Ectodermal cell (in vitro differentiated cells): ENCODE data around the gene NPR3.

ENCODE experiments used
- H3K27ac ChIP-seq: 2 replicates; pipeline ENCODE4 v1.7.0; 2013; ENCODE audit warnings: mild to moderate bottlenecking, low read depth, low read length; ENCODE audit not compliant: insufficient read depth, poor library complexity, severe bottlenecking
- H3K27me3 ChIP-seq: 2 replicates; pipeline ENCODE4 v1.7.0; 2013; ENCODE audit warnings: mild to moderate bottlenecking, low read length; ENCODE audit not compliant: insufficient read depth, control insufficient read depth, poor library complexity, severe bottlenecking
- H3K36me3 ChIP-seq: one replicate; pipeline ENCODE4 v1.7.0; 2013; ENCODE audit warnings: low read length; ENCODE audit not compliant: control insufficient read depth, insufficient read depth
- H3K4me1 ChIP-seq: one replicate; pipeline ENCODE4 v1.7.0; 2013; ENCODE audit warnings: low read length; ENCODE audit not compliant: control insufficient read depth, insufficient read depth
- H3K4me3 ChIP-seq: 2 replicates; pipeline ENCODE4 v1.7.0; 2013; ENCODE audit warnings: low read depth, low read length, control low read depth; ENCODE audit not compliant: insufficient read depth
- H3K9me3 ChIP-seq: 2 replicates; pipeline ENCODE4 v1.7.0; 2013; ENCODE audit warnings: mild to moderate bottlenecking, low read length, moderate library complexity; ENCODE audit not compliant: control insufficient read depth
- WGBS, 2 experiments: methylation state at CpG; one replicate each; pipeline ENCODE4 v1.1.7; 2013; ENCODE audit warnings: missing lambda C conversion rate in 2 of 2; 5-methylcytosine and 5-hydroxymethylcytosine counted together

NPR3 gene

DNA sequence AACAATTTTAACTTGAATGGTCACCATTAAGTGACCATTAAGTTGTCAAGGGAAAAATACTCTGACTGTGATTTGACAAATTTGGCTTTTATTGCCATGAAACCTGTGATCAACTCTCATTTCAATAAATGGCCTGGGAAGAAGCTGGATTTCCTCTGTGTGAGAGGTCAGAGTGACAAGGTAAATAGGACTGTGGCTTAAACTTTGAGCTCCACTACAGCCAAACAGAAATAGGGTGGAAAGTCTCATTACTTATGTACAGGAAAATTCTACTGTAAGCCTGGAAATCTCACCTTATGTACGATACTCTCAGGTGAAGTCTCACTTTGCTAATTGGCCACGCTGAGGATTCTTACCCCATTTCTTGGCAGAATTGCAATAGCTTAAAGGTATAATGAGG, 67.3 kb downstream of the NPR3 start:
- H3K4me3 ChIP-seq = no peak overlapping the region
- H3K4me1 ChIP-seq = no peaks in the 10 kb centered on the region
- no peak overlapping the region for H3K27ac ChIP-seq
- H3K9me3 ChIP-seq = no peaks in the 10 kb centered on the region
- H3K36me3 ChIP-seq = no peaks in the 10 kb centered on the region
- no peaks in the 10 kb centered on the region for H3K27me3 ChIP-seq
- WGBS, 2 experiments = 94 to 100% methylated on average over 2 of the region's 2 CpGs

DNA sequence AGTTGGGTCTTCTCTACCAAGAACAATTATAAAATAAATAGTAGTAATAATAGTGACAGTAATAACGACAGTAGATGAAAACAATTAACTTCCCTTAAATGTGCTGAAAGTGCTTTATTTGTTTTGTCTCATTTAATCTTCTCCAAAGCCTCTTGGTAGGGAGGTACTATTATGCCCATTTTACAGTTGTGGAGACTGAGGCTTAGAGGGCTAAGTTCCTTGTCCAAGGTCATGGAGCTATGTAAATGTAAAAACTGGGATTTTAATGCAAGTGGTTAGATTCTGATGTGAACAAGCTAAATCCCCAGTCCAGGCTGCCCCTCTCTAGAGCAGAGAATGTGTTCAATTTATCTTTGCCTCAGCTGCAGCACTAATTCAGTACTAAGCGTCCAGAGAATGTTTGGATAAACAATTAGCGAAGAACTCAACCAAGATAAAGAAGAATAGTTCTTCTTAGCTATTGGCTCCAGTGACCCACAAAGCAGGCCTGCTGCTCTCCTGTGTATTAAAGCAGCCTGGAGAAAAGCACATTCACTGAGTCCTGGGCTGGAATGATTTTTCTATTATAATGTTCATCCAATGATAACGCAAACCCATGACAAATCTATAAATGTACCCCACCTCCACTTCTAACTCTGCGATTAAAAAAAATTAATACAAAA, 68.8 kb downstream of the NPR3 start:
- Histone ChIP-seq H3K27ac (no peak overlapping the region), H3K4me1 (no peaks in the 10 kb centered on the region), H3K36me3 (no peaks in the 10 kb centered on the region), H3K27me3 (no peaks in the 10 kb centered on the region), H3K9me3 (no peaks in the 10 kb centered on the region), H3K4me3 (no peak overlapping the region)
- whole genome bisulfite sequencing, 2 experiments = 95 to 97% methylated on average over 4 to 5 of the region's 5 CpGs

DNA sequence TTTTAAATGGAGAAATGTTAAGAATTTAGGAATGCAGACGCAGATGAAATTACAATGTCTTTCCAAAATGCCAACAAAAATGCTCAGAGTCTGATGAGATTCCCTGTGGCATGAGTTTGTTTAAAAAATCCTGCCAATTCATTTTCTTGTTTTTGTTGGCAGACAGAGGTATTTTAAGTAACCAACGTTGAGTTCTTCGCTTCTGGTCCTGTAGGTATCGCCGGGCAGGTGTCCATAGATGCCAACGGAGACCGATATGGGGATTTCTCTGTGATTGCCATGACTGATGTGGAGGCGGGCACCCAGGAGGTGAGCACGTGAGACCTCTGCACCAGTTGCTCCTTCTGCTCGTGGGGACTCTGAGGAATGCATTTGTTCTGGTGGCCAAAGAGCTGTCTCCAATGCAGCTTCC, 69.4 kb downstream of the NPR3 start:
- H3K4me3 ChIP-seq = no peak overlapping the region
- no peaks in the 10 kb centered on the region for H3K36me3 ChIP-seq
- WGBS, 2 experiments = 89 to 94% methylated on average over 10 of the region's 10 CpGs
- H3K27me3 ChIP-seq = no peaks in the 10 kb centered on the region
- H3K27ac ChIP-seq = no peak overlapping the region
- H3K9me3 ChIP-seq = no peaks in the 10 kb centered on the region
- H3K4me1 ChIP-seq = no peaks in the 10 kb centered on the region

DNA sequence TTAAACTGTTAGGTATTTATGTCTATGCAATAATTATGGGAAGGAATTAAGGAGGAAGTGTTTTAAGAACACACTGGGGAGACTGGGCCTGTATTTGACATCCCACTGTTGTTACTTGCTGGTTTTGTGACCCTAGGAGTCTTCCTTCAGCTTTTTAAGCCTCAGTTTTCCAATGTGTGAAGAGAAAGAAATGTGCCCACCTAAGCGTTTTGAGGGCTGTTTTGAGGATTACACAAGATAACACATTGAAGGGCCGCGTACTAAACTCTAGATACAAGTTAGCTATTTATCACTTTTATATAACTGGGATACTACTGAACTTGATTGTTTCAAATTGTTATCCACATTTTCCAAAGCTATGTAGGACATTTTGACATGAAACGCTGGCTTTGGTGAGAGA, 72.5 kb downstream of the NPR3 start:
- Histone ChIP-seq H3K4me3 (no peak overlapping the region), H3K36me3 (no peaks in the 10 kb centered on the region), H3K9me3 (no peaks in the 10 kb centered on the region), H3K27ac (no peak overlapping the region), H3K27me3 (no peaks in the 10 kb centered on the region), H3K4me1 (no peaks in the 10 kb centered on the region)
- WGBS, 2 experiments = 94 to 97% methylated on average over 2 to 4 of the region's 4 CpGs

DNA sequence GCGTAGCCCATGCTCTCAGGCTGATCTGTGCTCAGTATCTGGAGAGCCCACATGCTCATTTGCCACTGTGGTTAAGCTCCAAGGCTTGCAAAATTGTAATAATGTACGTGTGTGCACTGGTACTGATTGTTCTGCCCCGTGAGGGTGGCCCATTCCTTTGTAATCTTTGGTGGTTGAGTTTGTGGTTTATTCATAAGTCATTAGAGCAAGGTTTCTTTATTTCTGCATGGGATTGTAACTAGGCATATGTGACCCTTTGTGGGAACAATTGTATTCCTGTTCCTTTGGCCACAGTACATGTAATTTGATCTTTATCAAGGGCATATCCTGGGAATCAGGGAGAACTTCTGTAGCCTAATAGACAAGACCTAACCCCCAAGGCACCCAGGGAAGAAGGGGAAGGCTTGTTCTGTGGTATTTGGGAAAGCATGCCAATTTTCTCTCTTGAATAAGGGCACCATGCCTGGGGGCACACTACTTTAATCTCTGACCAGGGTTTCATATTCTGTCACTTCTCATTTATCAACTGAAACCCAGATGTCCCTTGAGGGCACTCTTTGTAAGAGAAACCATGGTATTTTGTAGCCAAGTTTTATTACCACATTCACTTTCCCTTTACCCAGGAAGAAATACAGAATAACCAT, 74.6 kb downstream of the NPR3 start:
- no peaks in the 10 kb centered on the region for H3K9me3 ChIP-seq
- peak overlapping the region; percentile 11 for H3K27ac ChIP-seq
- no peaks in the 10 kb centered on the region for H3K4me1 ChIP-seq
- no peaks in the 10 kb centered on the region for H3K27me3 ChIP-seq
- H3K4me3 ChIP-seq = no peak overlapping the region
- 84 to 90% methylated on average over 3 of the region's 3 CpGs for WGBS, 2 experiments
- no peaks in the 10 kb centered on the region for H3K36me3 ChIP-seq

DNA sequence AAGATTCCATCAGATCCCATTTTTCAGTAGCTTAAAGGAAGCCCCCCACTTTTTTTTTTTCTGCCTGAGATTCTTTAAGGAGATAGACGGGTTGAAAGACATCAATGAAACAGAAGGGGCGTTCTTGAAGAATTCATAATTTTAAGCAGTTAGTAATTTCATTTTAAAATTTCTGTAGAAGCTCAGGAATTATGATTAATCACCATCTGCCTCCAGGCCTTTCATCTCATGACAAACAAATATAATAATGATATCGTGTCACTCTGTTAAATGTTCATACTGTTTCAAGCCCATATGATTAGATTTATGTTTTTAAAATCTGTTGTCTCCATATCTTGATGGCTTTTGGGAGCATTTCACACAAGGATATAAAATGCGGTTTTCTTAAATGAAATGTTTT, 75.2 kb downstream of the NPR3 start:
- Histone ChIP-seq H3K4me1 (no peaks in the 10 kb centered on the region), H3K27ac (no peak overlapping the region), H3K4me3 (no peak overlapping the region), H3K9me3 (no peaks in the 10 kb centered on the region), H3K27me3 (no peaks in the 10 kb centered on the region), H3K36me3 (no peaks in the 10 kb centered on the region)
- WGBS, 2 experiments = 100% methylated on average over 2 of the region's 4 CpGs; no CpG with 5 or more reads in 1 of the 2 experiments

DNA sequence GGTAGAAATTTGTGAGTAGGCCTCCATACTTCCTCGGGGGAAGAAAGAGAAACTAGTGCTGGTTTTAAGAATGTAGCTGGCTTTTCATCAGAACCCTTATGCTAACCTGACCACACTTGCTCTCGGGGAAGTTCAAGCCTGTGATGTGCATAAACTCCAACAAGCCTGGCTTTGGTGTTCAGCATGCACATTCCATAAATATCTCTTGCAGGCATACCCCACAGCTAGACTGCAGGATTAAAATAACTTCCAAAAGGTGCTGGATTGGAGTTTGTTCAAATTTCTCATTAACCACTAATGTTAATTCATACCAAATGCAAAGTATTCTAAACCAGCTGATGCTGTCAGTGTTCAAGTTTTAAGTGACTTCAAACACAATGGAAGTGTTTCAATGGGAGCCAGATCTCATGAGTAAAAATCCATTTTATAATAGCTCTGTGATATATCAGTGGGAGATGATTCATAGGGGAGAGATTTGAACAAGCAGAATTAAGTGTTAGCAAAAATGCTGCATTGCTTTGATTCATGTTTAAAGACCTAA, 79.4 kb downstream of the NPR3 start:
- Histone ChIP-seq H3K9me3 (no peaks in the 10 kb centered on the region), H3K4me3 (no peak overlapping the region), H3K4me1 (no peaks in the 10 kb centered on the region), H3K27ac (no peak overlapping the region), H3K27me3 (no peaks in the 10 kb centered on the region), H3K36me3 (no peaks in the 10 kb centered on the region)
- 87 to 94% methylated on average over 2 of the region's 2 CpGs for WGBS, 2 experiments

DNA sequence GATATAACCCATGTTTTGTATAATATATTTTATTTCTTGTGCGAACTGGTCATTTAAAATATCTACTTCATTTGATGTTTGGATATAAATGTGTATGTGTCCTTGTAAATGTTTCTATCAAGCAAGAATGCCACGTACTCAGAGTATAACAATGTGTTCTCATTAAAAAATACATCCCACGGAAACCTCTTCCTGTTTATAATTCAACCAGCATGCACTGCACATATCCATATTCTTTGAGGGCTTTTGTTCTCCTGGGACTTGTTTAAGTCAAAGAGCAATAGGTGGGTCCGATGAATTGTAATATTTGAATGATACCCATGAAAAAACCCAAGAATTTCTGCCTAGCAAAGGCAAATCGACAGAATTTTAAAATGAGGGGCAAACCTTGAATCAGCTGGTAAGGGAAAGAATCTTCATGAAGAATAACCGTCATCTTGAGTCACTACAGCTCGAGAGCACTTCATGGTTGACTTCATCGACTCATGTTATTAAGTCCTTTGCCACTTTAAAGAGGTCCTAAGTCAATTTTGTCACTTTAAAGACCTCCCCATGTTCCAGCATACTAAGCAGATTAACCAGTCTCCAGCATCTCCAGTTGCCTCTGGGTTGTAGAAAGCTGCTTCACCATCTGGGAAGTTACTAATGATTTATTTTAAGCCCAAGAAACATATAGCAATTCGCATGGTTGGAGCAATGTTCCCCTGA, 80.6 kb downstream of the NPR3 start:
- no peaks in the 10 kb centered on the region for H3K27me3 ChIP-seq
- 93% methylated on average over 7 to 9 of the region's 9 CpGs for WGBS, 2 experiments
- no peaks in the 10 kb centered on the region for H3K9me3 ChIP-seq
- H3K4me3 ChIP-seq = no peak overlapping the region
- H3K4me1 ChIP-seq = no peaks in the 10 kb centered on the region
- H3K27ac ChIP-seq = no peak overlapping the region
- H3K36me3 ChIP-seq = no peaks in the 10 kb centered on the region

DNA sequence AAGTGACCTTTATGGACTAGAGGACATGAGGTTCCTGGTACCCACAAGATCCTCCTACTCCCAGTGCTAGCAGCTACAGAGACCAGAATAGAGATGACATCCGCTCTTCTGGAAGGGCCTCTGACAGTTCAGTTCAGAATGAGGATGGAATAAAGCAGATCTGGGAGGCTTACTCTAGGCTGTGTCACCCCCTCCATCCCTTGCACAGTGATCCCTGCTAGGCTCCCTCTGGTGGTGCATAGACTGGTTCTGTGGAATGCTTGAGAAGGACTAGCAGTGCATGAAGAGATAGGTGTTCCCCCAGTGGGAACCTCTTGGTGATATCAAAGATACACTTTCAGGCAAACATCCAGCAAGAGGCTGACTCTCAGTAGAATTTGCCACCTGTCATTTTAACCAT, 83.0 kb downstream of the NPR3 start:
- Histone ChIP-seq H3K4me1 (no peaks in the 10 kb centered on the region), H3K27ac (no peak overlapping the region), H3K27me3 (no peaks in the 10 kb centered on the region), H3K36me3 (no peaks in the 10 kb centered on the region), H3K4me3 (no peak overlapping the region), H3K9me3 (no peaks in the 10 kb centered on the region)
- 96 to 100% methylated on average over 1 of the region's 1 CpG for WGBS, 2 experiments

DNA sequence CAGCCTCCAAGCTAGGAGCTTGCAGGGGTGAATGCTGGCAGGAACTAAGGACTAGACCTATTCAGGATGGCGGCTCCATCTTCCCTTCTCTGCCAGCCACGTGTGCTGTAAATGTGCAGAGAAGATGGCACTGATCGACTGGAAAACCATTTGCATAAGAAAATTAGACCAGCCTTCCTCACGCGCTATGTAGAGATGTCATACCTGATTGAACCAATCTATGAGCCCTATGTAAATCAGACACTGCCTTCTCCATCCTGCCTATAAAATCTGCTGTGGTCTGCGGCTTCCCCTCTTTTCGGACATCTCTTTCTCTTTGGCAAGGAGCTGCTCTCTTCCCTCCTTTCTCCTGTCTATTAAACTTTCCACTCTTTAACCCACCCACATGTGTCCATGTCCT, 91.6 kb downstream of the NPR3 start:
- no peaks in the 10 kb centered on the region for H3K4me1 ChIP-seq
- no peak overlapping the region for H3K4me3 ChIP-seq
- 92 to 94% methylated on average over 7 of the region's 7 CpGs for WGBS, 2 experiments
- H3K9me3 ChIP-seq = no peaks in the 10 kb centered on the region
- H3K27ac ChIP-seq = no peak overlapping the region
- H3K27me3 ChIP-seq = no peaks in the 10 kb centered on the region
- no peaks in the 10 kb centered on the region for H3K36me3 ChIP-seq
